K562 (cell line): Measurements from ENCODE around the gene UBA1. TPM values are rescaled to one million over a fixed set of nuclear protein-coding genes. Genes with fewer than 3 reads are reported as not detected.

Experiments used
- ARID3B ChIP-seq: fragments of 250-450 bp; sonication (Bioruptor Pico); IDR thresholded peaks from 2 replicates; pipeline ENCODE4 v1.4.0; 2020; ENCODE audit warnings: borderline replicate concordance
- BCOR ChIP-seq: fragments of 450-650 bp; IDR thresholded peaks from 2 replicates; pipeline ENCODE4 v1.6.1; 2016
- C11orf30 ChIP-seq: fragments of 450-650 bp; IDR thresholded peaks from 2 replicates; pipeline ENCODE4 v1.6.1; 2016; ENCODE audit warnings: low read depth, mild to moderate bottlenecking
- CBFA2T2 ChIP-seq: fragments of 450-650 bp; conservative IDR thresholded peaks from 2 replicates; pipeline ENCODE4 v1.6.1; 2017; ENCODE audit warnings: mild to moderate bottlenecking
- CREB1 ChIP-seq, 2 experiments: sonication (generic) in 1 of 2; formaldehyde crosslinking in 1 of 2; IDR thresholded peaks; 2 replicates each; pipeline versions ENCODE4 v1.6.1 to v1.8.0; 2012 to 2022; ENCODE audit warnings: inconsistent platforms in 1 of 2, mild to moderate bottlenecking in 1 of 2, missing genetic modification reagents in 1 of 2, moderate library complexity in 1 of 2
- CREM ChIP-seq: IDR thresholded peaks from 2 replicates; pipeline ENCODE4 v1.6.1; 2014; ENCODE audit warnings: antibody characterized with exemption, low read depth
- ELF1 ChIP-seq: fragments of 200-800 bp; sonication (Bioruptor generic); IDR thresholded peaks from 2 replicates; pipeline ENCODE4 v1.6.1; 2016; ENCODE audit warnings: missing genetic modification characterization, missing compliant biosample characterization
- ESRRB ChIP-seq: fragments of 250-450 bp; sonication (Bioruptor Pico); IDR thresholded peaks from 2 replicates; pipeline ENCODE4 v1.5.0; 2020; ENCODE audit warnings: mild to moderate bottlenecking, moderate library complexity, borderline replicate concordance
- ETS2 ChIP-seq: IDR thresholded peaks from 2 replicates; pipeline ENCODE4 v1.6.1; 2016; ENCODE audit warnings: borderline replicate concordance, missing genetic modification characterization, mild to moderate bottlenecking, moderate library complexity, missing compliant biosample characterization; ENCODE audit not compliant: poor library complexity, severe bottlenecking
- HNRNPUL1 ChIP-seq: fragments of 200-400 bp; formaldehyde crosslinking; IDR thresholded peaks from 2 replicates; pipeline ENCODE4 v1.6.1; 2017; ENCODE audit warnings: low read length
- MAFG ChIP-seq: fragments of 450-650 bp; conservative IDR thresholded peaks from 2 replicates; pipeline ENCODE4 v1.6.1; 2016; ENCODE audit warnings: missing genetic modification characterization, missing compliant biosample characterization
- NCOA1 ChIP-seq: fragments of 450-650 bp; IDR thresholded peaks from 2 replicates; pipeline ENCODE4 v1.6.1; 2016; ENCODE audit warnings: low read depth
- NR2C2 ChIP-seq, 2 experiments: fragments of 200-800 bp in 1 of 2; sonication (Bioruptor generic) in 1 of 2; sonication (generic) in 1 of 2; formaldehyde crosslinking in 1 of 2; IDR thresholded peaks; 2 replicates each; pipeline versions ENCODE4 v1.6.1 to v1.8.0; 2016 to 2022; ENCODE audit warnings: mild to moderate bottlenecking in 1 of 2, missing compliant biosample characterization in 1 of 2, missing genetic modification characterization in 1 of 2, missing genetic modification reagents in 1 of 2
- RBM14 ChIP-seq: fragments of 200-400 bp; formaldehyde crosslinking; IDR thresholded peaks from 2 replicates; pipeline ENCODE4 v1.6.1; 2018; ENCODE audit warnings: low read depth, mild to moderate bottlenecking, low read length, moderate library complexity, borderline replicate concordance; ENCODE audit not compliant: insufficient read depth
- RBM34 ChIP-seq: fragments of 200-400 bp; formaldehyde crosslinking; IDR thresholded peaks from 2 replicates; pipeline ENCODE4 v1.6.1; 2018; ENCODE audit warnings: low read length, borderline replicate concordance; ENCODE audit not compliant: insufficient read depth
- SIN3B ChIP-seq: fragments of 450-650 bp; IDR thresholded peaks from 2 replicates; pipeline ENCODE4 v1.6.1; 2017; ENCODE audit warnings: low read depth, mild to moderate bottlenecking, moderate library complexity
- SRF ChIP-seq, 2 experiments: fragments of 250-450, 450-650 bp in 1 of 2; sonication (Bioruptor Pico) in 1 of 2; sonication (generic) in 1 of 2; formaldehyde crosslinking; IDR thresholded peaks; 2 replicates each; pipeline versions ENCODE4 v1.5.0 to v1.5.1; 2020 to 2022; ENCODE audit warnings: mild to moderate bottlenecking in 1 of 2, missing genetic modification reagents in 1 of 2
- TAF7 ChIP-seq: fragments of 450-650 bp; IDR thresholded peaks from 2 replicates; pipeline ENCODE4 v1.6.1; 2016; ENCODE audit warnings: missing genetic modification characterization, missing compliant biosample characterization
- YBX1 ChIP-seq: fragments of 450-650 bp; IDR thresholded peaks from 2 replicates; pipeline ENCODE4 v1.7.1; 2016; ENCODE audit warnings: mild to moderate bottlenecking
- ZBED1 ChIP-seq: IDR thresholded peaks from 2 replicates; pipeline ENCODE4 v1.6.1; 2014
- ZNF274 ChIP-seq: IDR thresholded peaks from 2 replicates; pipeline ENCODE4 v1.6.1; 2011; ENCODE audit warnings: low read depth, mild to moderate bottlenecking, low read length, moderate library complexity, borderline replicate concordance
- ZNF436 ChIP-seq: fragments of 250-450, 450-650 bp; sonication (Bioruptor Pico); formaldehyde crosslinking; IDR thresholded peaks from 2 replicates; pipeline ENCODE4 v1.7.0; 2020; ENCODE audit warnings: mild to moderate bottlenecking
- ZNF583 ChIP-seq: fragments of 250-450 bp; sonication (Bioruptor Pico); IDR thresholded peaks from 2 replicates; pipeline ENCODE4 v1.4.0; 2020
- ZNF586 ChIP-seq: fragments of 450-650 bp; formaldehyde crosslinking; conservative IDR thresholded peaks from 2 replicates; pipeline ENCODE4 v1.4.0; 2020; ENCODE audit warnings: mild to moderate bottlenecking, moderate library complexity
- polyA plus RNA-seq, 8 experiments: library from polyadenylated mRNA; depleted of rRNA in 4 of 8; stranded (reverse) in 5 of 8; unstranded in 3 of 8; fragments of >200 nt; fragmentation: Nextera tagmentation in 2 of 8; fragmentation: Illumina TruSeq in 1 of 8; extraction: Ambion mirVana in 2 of 8; extraction: Trizol in 1 of 8; gene quantifications; 2 replicates each; pipeline versions ENCODE4 v1.2.1 to v1.2.3, GENCODE V29; 2011 to 2014; ENCODE audit warnings: inconsistent platforms in 1 of 8, missing spikeins in 1 of 8
- total RNA-seq, 7 experiments: library from RNA; depleted of rRNA in 6 of 7; stranded (reverse); fragments of >200 nt in 6 of 7; fragmentation: Illumina TruSeq in 2 of 7; extraction: Trizol in 2 of 7; gene quantifications; 2 replicates each; pipeline versions ENCODE4 v1.2.1 to v1.2.3, GENCODE V29; 2011 to 2021; ENCODE audit warnings: low replicate concordance in 1 of 7
- TF ChIP-seq, protein P1 (sequence below): fragments of 450-650 bp; formaldehyde crosslinking; IDR thresholded peaks from 2 replicates; pipeline ENCODE4 v1.4.0; 2020; ENCODE audit warnings: mild to moderate bottlenecking, moderate library complexity

Gene UBA1
- total and polyA plus RNA-seq, 9 of the 15 experiments (the other 6 are each of a cell fraction or from before 2014, with no cell fraction given): 32.0 to 174 (median 93.6) TPM

GRCh38 chrX:47233333-47234113 lies 39.9 kb downstream of the UBA1 start (continued):
- no peak for TF ChIP-seq ZNF583 (CRISPR knock-in tag)
- TF ChIP-seq ZNF274: no peak
- TF ChIP-seq ZNF436 (CRISPR knock-in tag): no peak
- peak; percentile 62; the same call in 1 of the 2 replicates for TF ChIP-seq C11orf30
- no peak for TF ChIP-seq ESRRB
- TF ChIP-seq CREB1 (IDR thresholded peaks at IDR 0.05): peak; percentile 88
- peak; percentile 91 for TF ChIP-seq CREB1 (CRISPR knock-in tag; IDR thresholded peaks at IDR 0.05)
- no peak for TF ChIP-seq HNRNPUL1
- TF ChIP-seq NR2C2 (CRISPR knock-in tag; IDR thresholded peaks at IDR 0.05): no peak
- 0 out of 2 replicates have a peak, but pooled peaks have one; percentile 35 for TF ChIP-seq NR2C2 (tag; IDR thresholded peaks at IDR 0.05)
- TF ChIP-seq ZNF586: no peak
- TF ChIP-seq CBFA2T2: no peak
- TF ChIP-seq SRF (CRISPR knock-in tag; IDR thresholded peaks at IDR 0.05): no peak
- no peak for TF ChIP-seq MAFG (tag)
- TF ChIP-seq ELF1 (tag): no peak
- TF ChIP-seq BCOR: no peak
- TF ChIP-seq YBX1: no peak
- TF ChIP-seq ZBED1: no peak
- peak; percentile 86; the same call in 1 of the 2 replicates for TF ChIP-seq NCOA1
- peak; percentile 92 for TF ChIP-seq CREM
- no peak for TF ChIP-seq RBM34
- no peak for TF ChIP-seq SIN3B
- TF ChIP-seq ETS2: no peak
- TF ChIP-seq TAF7 (tag): no peak
- TF ChIP-seq, protein P1, sequence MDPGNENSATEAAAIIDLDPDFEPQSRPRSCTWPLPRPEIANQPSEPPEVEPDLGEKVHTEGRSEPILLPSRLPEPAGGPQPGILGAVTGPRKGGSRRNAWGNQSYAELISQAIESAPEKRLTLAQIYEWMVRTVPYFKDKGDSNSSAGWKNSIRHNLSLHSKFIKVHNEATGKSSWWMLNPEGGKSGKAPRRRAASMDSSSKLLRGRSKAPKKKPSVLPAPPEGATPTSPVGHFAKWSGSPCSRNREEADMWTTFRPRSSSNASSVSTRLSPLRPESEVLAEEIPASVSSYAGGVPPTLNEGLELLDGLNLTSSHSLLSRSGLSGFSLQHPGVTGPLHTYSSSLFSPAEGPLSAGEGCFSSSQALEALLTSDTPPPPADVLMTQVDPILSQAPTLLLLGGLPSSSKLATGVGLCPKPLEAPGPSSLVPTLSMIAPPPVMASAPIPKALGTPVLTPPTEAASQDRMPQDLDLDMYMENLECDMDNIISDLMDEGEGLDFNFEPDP: no peak
- TF ChIP-seq RBM14: no peak
- no peak for TF ChIP-seq ARID3B (CRISPR knock-in tag)
